ENCODE measurements around the gene LCN12.

LCN12 gene

GRCh38 chr9:136927343-136928271, 24.5 kb upstream of the LCN12 start:
- no peak for DNase-seq

GRCh38 chr9:136928591-136928990, 23.5 kb upstream of the LCN12 start:
- no peak for DNase-seq

- DNase-seq = no peak
Observed at GRCh38 chr9:136930014-136930413, 22.1 kb upstream of the LCN12 start.

- no peak for DNase-seq
Observed at GRCh38 chr9:136931611-136932130, 20.4 kb upstream of the LCN12 start.

GRCh38 chr9:136934277-136934676, 17.8 kb upstream of the LCN12 start:
- no peak for DNase-seq

- DNase-seq = no peak
Observed at GRCh38 chr9:136935651-136936050, 16.4 kb upstream of the LCN12 start.

- DNase-seq = no peak
Observed at GRCh38 chr9:136936645-136937170, 15.4 kb upstream of the LCN12 start.

GRCh38 chr9:136937186-136938001, 14.7 kb upstream of the LCN12 start:
- no peak for DNase-seq

GRCh38 chr9:136939431-136939995, 12.6 kb upstream of the LCN12 start:
- no peak for DNase-seq

GRCh38 chr9:136939996-136940525, 12.0 kb upstream of the LCN12 start:
- DNase-seq = no peak

GRCh38 chr9:136940526-136941230, 11.4 kb upstream of the LCN12 start:
- DNase-seq = no peak

GRCh38 chr9:136941231-136942111, 10.6 kb upstream of the LCN12 start:
- DNase-seq = no peak

- DNase-seq = no peak
Observed at GRCh38 chr9:136942112-136942880, 9.8 kb upstream of the LCN12 start.

GRCh38 chr9:136942881-136943230, 9.2 kb upstream of the LCN12 start:
- DNase-seq = no peak

- no peak for DNase-seq
Observed at GRCh38 chr9:136943291-136944211, 8.5 kb upstream of the LCN12 start.

GRCh38 chr9:136944212-136944518, 7.9 kb upstream of the LCN12 start:
- no peak for DNase-seq

- peak; percentile 95 for DNase-seq
Observed at GRCh38 chr9:136944519-136945332, 7.3 kb upstream of the LCN12 start, which contains the start of the genes C8G and FBXW5. Gene C8G (plus strand): TSS chr9:136945243. CDS start chr9:136945321, 78 bp downstream. Gene FBXW5 (minus strand): TSS chr9:136944738. CDS start chr9:136944083, 655 bp downstream.

Measured in NCI-H2171 treated with DMSO at 0.1 percent for 48 hours (cell line).